HepG2 (cell line): ENCODE data around the gene CEBPZOS.

ENCODE experiments used
- EEA1 ChIP-seq: sonication (generic); formaldehyde crosslinking; IDR thresholded peaks from 2 replicates; pipeline ENCODE4 v1.5.1; 2020; ENCODE audit warnings: mild to moderate bottlenecking, missing genetic modification reagents, borderline replicate concordance
- GATA4 ChIP-seq: sonication (generic); IDR thresholded peaks from 2 replicates; pipeline ENCODE4 v1.6.1; 2016; ENCODE audit warnings: antibody characterized with exemption, low read depth, borderline replicate concordance
- IRF9 ChIP-seq: sonication (generic); formaldehyde crosslinking; IDR thresholded peaks from 2 replicates; pipeline ENCODE4 v1.8.0; 2022; ENCODE audit warnings: missing genetic modification reagents, mild to moderate bottlenecking, borderline replicate concordance
- NFE2L2 ChIP-seq: fragments of 150-350 bp; IDR thresholded peaks from 2 replicates; pipeline ENCODE4 v1.6.1; 2014; ENCODE audit warnings: low read length
- POLR2A ChIP-seq, 2 experiments: IDR thresholded peaks; 2 replicates each; pipeline ENCODE4 v1.6.1; 2011; ENCODE audit warnings: low read depth in 2 of 2, low read length in 2 of 2, mild to moderate bottlenecking in 1 of 2, moderate library complexity in 1 of 2; ENCODE audit not compliant: insufficient read depth in 1 of 2
- POLR2AphosphoS5 ChIP-seq: IDR thresholded peaks from 2 replicates; pipeline ENCODE4 v1.6.1; 2012; ENCODE audit warnings: low read depth, low read length
- SIN3B ChIP-seq: fragments of 150-350 bp; IDR thresholded peaks from 2 replicates; pipeline ENCODE4 v1.6.1; 2014; ENCODE audit warnings: low read length
- TAF1 ChIP-seq: sonication (generic); formaldehyde crosslinking; IDR thresholded peaks from 2 replicates; pipeline ENCODE4 v1.4.0; 2020; ENCODE audit warnings: missing genetic modification reagents
- TBL1XR1 ChIP-seq: fragments of 150-350 bp; IDR thresholded peaks from 2 replicates; pipeline ENCODE4 v1.6.1; 2014; ENCODE audit warnings: borderline replicate concordance, low read length; ENCODE audit not compliant: partially characterized antibody
- U2AF1 ChIP-seq: fragments of 200-400 bp; formaldehyde crosslinking; optimal IDR thresholded peaks from 2 replicates; pipeline ENCODE3; 2017; ENCODE audit warnings: mild to moderate bottlenecking, low read depth, low read length
- ZNF33A ChIP-seq: sonication (generic); formaldehyde crosslinking; IDR thresholded peaks from 2 replicates; pipeline ENCODE4 v1.5.1; 2020; ENCODE audit warnings: missing genetic modification reagents, mild to moderate bottlenecking, moderate library complexity, borderline replicate concordance
- TF ChIP-seq, protein P1 (sequence below): sonication (generic); formaldehyde crosslinking; IDR thresholded peaks from 2 replicates; pipeline ENCODE4 v1.5.0; 2020; ENCODE audit warnings: mild to moderate bottlenecking, missing genetic modification reagents, moderate library complexity
- TF ChIP-seq, protein P2 (sequence below): sonication (generic); formaldehyde crosslinking; IDR thresholded peaks from 2 replicates; pipeline ENCODE4 v1.8.1; 2023; ENCODE audit warnings: mild to moderate bottlenecking, missing genetic modification reagents

DNA sequence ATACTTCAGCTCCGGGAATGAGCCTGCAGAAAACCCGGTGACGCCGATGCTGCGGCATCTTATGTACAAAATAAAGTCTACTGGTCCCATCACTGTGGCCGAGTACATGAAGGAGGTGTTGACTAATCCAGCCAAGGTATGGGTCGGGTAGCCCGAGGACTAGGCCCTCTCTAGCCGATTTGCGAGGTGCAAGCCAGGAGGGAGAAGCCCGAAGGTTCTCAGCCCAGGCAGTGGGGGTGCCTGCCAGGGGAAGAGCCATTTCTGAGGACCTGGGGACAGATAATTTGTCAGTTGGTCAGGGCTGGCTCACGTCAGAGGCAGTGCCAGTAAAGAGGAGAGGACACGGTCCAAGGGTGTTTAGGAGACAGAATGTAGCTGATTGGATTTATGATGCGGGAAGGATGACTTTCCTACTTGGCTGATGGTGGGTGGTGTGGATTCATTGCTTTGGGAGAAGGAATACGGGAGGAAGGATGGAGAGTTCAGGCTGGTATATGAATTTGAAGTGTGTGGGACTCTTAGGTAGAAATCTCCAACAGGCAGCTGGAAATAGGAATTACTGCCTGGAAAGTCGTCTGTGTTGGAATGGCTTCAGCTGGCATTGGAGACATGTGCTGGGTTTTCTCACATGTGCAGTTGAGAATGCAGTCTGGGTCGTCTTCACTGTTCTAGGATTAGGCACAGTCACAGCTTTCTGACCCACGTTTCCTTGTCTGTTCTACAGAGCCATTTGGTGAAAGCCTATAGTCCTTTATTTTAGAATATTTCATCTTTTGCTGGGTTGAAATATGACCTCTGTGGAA, 36.0 kb downstream of the CEBPZOS start:
- TF ChIP-seq NFE2L2 (no peak), TBL1XR1 (no peak), POLR2A (IDR thresholded peaks at IDR 0.05; ENCODE audit: insufficient read depth in 1 of 2, low read depth in 2 of 2, low read length in 2 of 2) (no peak), IRF9 (CRISPR knock-in tag) (no peak), TAF1 (CRISPR knock-in tag) (no peak), POLR2AphosphoS5 (no peak), EEA1 (CRISPR knock-in tag) (no peak), SIN3B (no peak), ZNF33A (CRISPR knock-in tag) (no peak), GATA4 (no peak), U2AF1 (no peak)
- TF ChIP-seq, protein P1, sequence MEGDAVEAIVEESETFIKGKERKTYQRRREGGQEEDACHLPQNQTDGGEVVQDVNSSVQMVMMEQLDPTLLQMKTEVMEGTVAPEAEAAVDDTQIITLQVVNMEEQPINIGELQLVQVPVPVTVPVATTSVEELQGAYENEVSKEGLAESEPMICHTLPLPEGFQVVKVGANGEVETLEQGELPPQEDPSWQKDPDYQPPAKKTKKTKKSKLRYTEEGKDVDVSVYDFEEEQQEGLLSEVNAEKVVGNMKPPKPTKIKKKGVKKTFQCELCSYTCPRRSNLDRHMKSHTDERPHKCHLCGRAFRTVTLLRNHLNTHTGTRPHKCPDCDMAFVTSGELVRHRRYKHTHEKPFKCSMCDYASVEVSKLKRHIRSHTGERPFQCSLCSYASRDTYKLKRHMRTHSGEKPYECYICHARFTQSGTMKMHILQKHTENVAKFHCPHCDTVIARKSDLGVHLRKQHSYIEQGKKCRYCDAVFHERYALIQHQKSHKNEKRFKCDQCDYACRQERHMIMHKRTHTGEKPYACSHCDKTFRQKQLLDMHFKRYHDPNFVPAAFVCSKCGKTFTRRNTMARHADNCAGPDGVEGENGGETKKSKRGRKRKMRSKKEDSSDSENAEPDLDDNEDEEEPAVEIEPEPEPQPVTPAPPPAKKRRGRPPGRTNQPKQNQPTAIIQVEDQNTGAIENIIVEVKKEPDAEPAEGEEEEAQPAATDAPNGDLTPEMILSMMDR (CRISPR knock-in tag) = no peak
- TF ChIP-seq, protein P2, sequence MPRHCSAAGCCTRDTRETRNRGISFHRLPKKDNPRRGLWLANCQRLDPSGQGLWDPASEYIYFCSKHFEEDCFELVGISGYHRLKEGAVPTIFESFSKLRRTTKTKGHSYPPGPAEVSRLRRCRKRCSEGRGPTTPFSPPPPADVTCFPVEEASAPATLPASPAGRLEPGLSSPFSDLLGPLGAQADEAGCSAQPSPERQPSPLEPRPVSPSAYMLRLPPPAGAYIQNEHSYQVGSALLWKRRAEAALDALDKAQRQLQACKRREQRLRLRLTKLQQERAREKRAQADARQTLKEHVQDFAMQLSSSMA = no peak
